ENCODE measurements around the gene NEB. TPM values are rescaled to one million over a fixed set of nuclear protein-coding genes. Genes with fewer than 3 reads are reported as not detected.
"Not testable (repeated sequence)": the region's sequence is repeated elsewhere in the genome, so short reads cannot be mapped to it uniquely, and the experiment has no call there.

Gene NEB
- total RNA-seq, 2 donors from 2014 or later, result 0.63 to 1.3 TPM

DNA sequence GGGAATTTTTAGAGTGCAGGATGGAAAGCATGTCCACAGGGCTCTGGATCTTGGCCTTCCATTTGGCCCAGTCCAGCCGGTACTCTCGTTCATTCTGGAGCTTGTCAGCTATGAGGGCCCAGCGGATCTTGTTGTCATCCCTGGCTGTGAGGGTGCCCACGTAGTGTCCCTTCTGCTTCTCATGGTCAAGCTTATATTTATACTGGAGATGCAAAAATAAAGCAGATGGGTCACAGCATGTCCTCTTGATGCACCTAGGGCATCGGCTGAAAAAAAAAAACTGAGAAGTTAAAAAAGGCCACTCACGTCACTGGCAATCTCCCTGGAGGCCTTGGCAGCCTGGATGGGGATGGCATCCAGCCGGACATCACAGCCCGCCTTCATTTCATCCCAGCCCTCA lies 164.1 kb downstream of the NEB start:
- Mint-ChIP-seq H3K36me3 (ENCODE audit: low read depth) (no peaks in the 10 kb centered on the region), H3K4me3 (no peak overlapping the region), H3K4me1 (no peaks in the 10 kb centered on the region), H3K27ac (no peak overlapping the region), H3K27me3 (no peaks in the 10 kb centered on the region), H3K9me3 (no peaks in the 10 kb centered on the region)
- no peak for ATAC-seq (replicated peaks)

- Mint-ChIP-seq H3K4me1 (no peaks in the 10 kb centered on the region), H3K4me3 (no peak overlapping the region), H3K27me3 (no peaks in the 10 kb centered on the region), H3K9me3 (no peaks in the 10 kb centered on the region), H3K36me3 (ENCODE audit: low read depth) (no peaks in the 10 kb centered on the region), H3K27ac (no peak overlapping the region)
- no peak for ATAC-seq (replicated peaks)
Observed at GRCh38 chr2:151569167-151569566, 165.1 kb downstream of the NEB start.

GRCh38 chr2:151568501-151568900 lies 165.8 kb downstream of the NEB start:
- no peaks in the 10 kb centered on the region for H3K4me1 Mint-ChIP-seq
- H3K36me3 Mint-ChIP-seq (ENCODE audit: low read depth), result no peaks in the 10 kb centered on the region
- H3K27ac Mint-ChIP-seq, result no peak overlapping the region
- ATAC-seq (replicated peaks), result no peak
- no peaks in the 10 kb centered on the region for H3K27me3 Mint-ChIP-seq
- no peaks in the 10 kb centered on the region for H3K9me3 Mint-ChIP-seq
- H3K4me3 Mint-ChIP-seq, result no peak overlapping the region

GRCh38 chr2:151567006-151567405 lies 167.3 kb downstream of the NEB start:
- no peaks in the 10 kb centered on the region for H3K36me3 Mint-ChIP-seq (ENCODE audit: low read depth)
- no peak overlapping the region for H3K4me3 Mint-ChIP-seq

DNA sequence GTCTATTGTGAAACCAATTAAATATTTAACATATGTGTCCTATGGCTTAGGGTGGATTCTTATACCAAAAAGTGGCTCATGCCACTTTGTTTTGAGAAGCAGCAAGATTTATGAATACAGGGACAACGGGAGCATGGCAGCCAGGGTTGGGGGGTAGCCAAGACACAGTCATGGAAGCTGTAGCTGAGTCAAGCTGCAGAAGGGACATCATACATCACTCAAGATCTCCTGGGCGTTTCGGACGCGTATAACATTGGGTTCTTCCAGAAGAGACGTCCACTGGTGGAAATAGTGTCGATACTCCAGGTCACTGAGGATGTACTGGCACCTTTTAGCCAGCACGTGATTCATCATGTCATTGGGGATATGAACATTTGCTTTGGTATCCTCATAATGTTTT lies 171.9 kb downstream of the NEB start:
- ATAC-seq (replicated peaks), result no peak
- Mint-ChIP-seq H3K4me1 (no peaks in the 10 kb centered on the region), H3K27ac (no peak overlapping the region), H3K4me3 (no peak overlapping the region), H3K36me3 (ENCODE audit: low read depth) (no peaks in the 10 kb centered on the region), H3K27me3 (no peaks in the 10 kb centered on the region), H3K9me3 (no peaks in the 10 kb centered on the region)

More at GRCh38 chr2:151567006-151567405, 167.3 kb downstream of the NEB start:
- H3K27me3 Mint-ChIP-seq, result no peaks in the 10 kb centered on the region
- no peaks in the 10 kb centered on the region for H3K9me3 Mint-ChIP-seq
- H3K4me1 Mint-ChIP-seq, result no peaks in the 10 kb centered on the region
- H3K27ac Mint-ChIP-seq, result no peak overlapping the region
- ATAC-seq (replicated peaks), result no peak

DNA sequence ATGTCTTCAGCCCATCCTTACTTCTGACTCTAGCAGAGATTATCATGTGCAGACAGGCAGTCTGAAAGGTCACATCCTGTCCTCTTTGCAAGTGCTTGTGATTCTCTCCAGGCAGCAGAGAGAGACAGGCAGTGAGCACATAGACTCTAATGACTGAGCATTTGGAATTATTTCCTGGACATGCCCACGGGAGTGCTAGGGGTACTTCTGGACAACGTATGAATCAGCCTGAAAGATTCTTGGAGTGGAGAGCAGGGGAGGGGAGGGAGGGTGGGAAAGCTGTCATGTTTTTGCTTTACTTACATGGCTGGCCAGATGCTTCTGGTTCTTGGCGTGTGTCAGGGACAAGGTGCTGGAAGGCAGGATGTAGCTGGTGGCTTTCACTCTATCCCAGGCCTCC lies 174.0 kb downstream of the NEB start:
- H3K36me3 Mint-ChIP-seq (ENCODE audit: low read depth), result no peaks in the 10 kb centered on the region
- no peak overlapping the region for H3K4me3 Mint-ChIP-seq
- H3K9me3 Mint-ChIP-seq, result no peaks in the 10 kb centered on the region
- no peaks in the 10 kb centered on the region for H3K27me3 Mint-ChIP-seq
- no peak for ATAC-seq (replicated peaks)
- H3K27ac Mint-ChIP-seq, result no peak overlapping the region
- no peaks in the 10 kb centered on the region for H3K4me1 Mint-ChIP-seq

DNA sequence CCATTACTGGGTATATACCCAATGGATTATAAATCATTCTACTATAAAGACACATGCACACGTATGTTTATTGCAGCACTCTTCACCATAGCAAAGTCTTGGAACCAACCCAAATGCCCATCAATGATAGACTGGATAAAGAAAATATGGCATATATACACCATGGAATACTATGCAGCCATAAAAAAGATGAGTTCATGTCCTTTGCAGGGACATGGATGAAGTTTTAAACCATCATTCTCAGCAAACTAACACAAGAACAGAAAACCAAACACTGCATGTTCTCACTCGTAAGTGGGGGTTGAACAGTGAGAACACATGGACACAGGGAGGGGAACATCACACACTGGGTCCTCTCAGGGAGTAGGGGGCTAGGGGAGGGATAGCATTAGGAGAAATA lies 174.8 kb downstream of the NEB start:
- H3K4me1 Mint-ChIP-seq; H3K9me3 Mint-ChIP-seq; H3K27ac Mint-ChIP-seq; H3K4me3 Mint-ChIP-seq; H3K27me3 Mint-ChIP-seq; ATAC-seq (replicated peaks); H3K36me3 Mint-ChIP-seq (ENCODE audit: low read depth): not testable (repeated sequence)

DNA sequence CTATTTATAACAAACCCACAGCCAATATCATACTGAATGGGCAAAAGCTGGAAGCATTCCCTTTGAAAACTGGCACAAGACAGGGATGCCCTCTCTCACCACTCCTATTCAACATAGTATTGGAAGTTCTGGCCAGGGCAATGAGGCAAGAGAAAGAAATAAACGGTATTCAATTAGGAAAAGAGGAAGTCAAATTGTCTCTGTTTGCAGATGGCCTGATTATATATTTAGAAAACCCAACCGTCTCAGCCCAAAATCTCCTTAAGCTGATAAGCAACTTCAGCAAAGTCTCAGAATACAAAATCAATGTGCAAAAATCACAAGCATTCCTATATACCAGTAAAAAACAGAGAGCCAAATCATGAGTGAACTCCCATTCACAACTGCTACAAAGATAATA lies 176.4 kb downstream of the NEB start:
- not testable (repeated sequence) for H3K27me3 Mint-ChIP-seq, H3K27ac Mint-ChIP-seq, H3K9me3 Mint-ChIP-seq

GRCh38 chr2:151556121-151556520 lies 178.2 kb downstream of the NEB start:
- H3K4me3 Mint-ChIP-seq, result no peak overlapping the region
- ATAC-seq (replicated peaks), result peak; percentile 47
- H3K36me3 Mint-ChIP-seq (ENCODE audit: low read depth), result peaks cover 10% of the 10 kb centered on the region
- H3K9me3 Mint-ChIP-seq, result no peaks in the 10 kb centered on the region
- no peak overlapping the region for H3K27ac Mint-ChIP-seq
- H3K4me1 Mint-ChIP-seq, result no peaks in the 10 kb centered on the region
- no peaks in the 10 kb centered on the region for H3K27me3 Mint-ChIP-seq

More for the DNA sequence above, 176.4 kb downstream of the NEB start:
- H3K4me3 Mint-ChIP-seq; H3K4me1 Mint-ChIP-seq; ATAC-seq (replicated peaks); H3K36me3 Mint-ChIP-seq (ENCODE audit: low read depth): not testable (repeated sequence)

- Mint-ChIP-seq H3K27me3 (no peaks in the 10 kb centered on the region), H3K36me3 (ENCODE audit: low read depth) (peaks cover 10% of the 10 kb centered on the region), H3K4me3 (no peak overlapping the region), H3K27ac (no peak overlapping the region), H3K9me3 (no peaks in the 10 kb centered on the region), H3K4me1 (no peaks in the 10 kb centered on the region)
- no peak for ATAC-seq (replicated peaks)
Observed at GRCh38 chr2:151552287-151552686, 182.0 kb downstream of the NEB start.

GRCh38 chr2:151551556-151551955 lies 182.7 kb downstream of the NEB start:
- H3K4me3 Mint-ChIP-seq, result no peak overlapping the region
- no peaks in the 10 kb centered on the region for H3K27me3 Mint-ChIP-seq
- H3K9me3 Mint-ChIP-seq, result no peaks in the 10 kb centered on the region
- ATAC-seq (replicated peaks), result no peak
- H3K27ac Mint-ChIP-seq, result no peak overlapping the region
- H3K36me3 Mint-ChIP-seq (ENCODE audit: low read depth), result peaks cover 10% of the 10 kb centered on the region
- no peaks in the 10 kb centered on the region for H3K4me1 Mint-ChIP-seq

DNA sequence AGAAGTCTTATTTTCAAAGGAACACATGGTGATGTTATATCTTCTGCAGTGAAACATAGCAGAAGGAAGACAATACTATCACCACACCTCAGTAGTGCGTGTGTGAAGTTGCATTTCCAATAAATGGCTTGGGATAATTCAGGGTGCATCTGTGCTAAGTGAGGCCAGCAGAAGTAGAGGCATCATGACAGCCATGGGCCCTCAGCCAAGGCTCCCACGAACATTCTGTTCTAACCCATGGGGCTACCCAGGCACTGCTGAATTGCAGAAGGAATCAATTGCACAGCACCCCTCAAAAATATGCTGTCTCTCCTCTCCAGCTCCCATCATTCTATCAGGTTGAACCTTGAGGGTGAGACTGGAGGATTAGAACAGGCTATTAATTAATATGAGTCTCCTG lies 185.1 kb downstream of the NEB start:
- H3K9me3 Mint-ChIP-seq, result no peaks in the 10 kb centered on the region
- no peaks in the 10 kb centered on the region for H3K4me1 Mint-ChIP-seq
- no peak overlapping the region for H3K27ac Mint-ChIP-seq
- no peaks in the 10 kb centered on the region for H3K27me3 Mint-ChIP-seq
- no peak for ATAC-seq (replicated peaks)
- no peak overlapping the region for H3K4me3 Mint-ChIP-seq
- peaks cover 10% of the 10 kb centered on the region for H3K36me3 Mint-ChIP-seq (ENCODE audit: low read depth)

DNA sequence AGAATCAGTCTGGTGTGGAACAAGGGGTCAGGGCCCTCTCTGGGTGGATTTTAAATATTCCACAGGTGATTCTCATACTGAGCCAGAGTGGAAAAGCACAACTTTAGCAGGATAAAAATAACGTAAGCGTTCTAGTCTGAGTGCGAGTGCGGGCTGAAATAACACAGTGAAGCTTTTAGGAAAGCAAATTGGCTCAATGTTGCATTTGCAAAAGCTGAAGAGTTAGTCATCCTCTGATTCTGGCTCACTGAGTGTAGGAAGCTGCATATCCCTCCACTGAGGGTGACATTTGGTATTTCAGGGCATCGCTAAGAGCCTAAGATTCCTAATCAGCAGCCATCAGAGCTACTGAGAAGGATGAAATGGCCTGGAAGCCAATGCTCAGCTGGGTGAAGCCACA lies 189.8 kb downstream of the NEB start:
- no peaks in the 10 kb centered on the region for H3K36me3 Mint-ChIP-seq (ENCODE audit: low read depth)
- no peaks in the 10 kb centered on the region for H3K9me3 Mint-ChIP-seq
- no peak for ATAC-seq (replicated peaks)
- H3K4me3 Mint-ChIP-seq, result no peak overlapping the region
- H3K4me1 Mint-ChIP-seq, result no peaks in the 10 kb centered on the region
- H3K27ac Mint-ChIP-seq, result no peak overlapping the region
- H3K27me3 Mint-ChIP-seq, result no peaks in the 10 kb centered on the region

- no peaks in the 10 kb centered on the region for H3K9me3 Mint-ChIP-seq
- no peaks in the 10 kb centered on the region for H3K4me1 Mint-ChIP-seq
- H3K27me3 Mint-ChIP-seq, result no peaks in the 10 kb centered on the region
- no peak overlapping the region for H3K4me3 Mint-ChIP-seq
- H3K27ac Mint-ChIP-seq, result no peak overlapping the region
- no peaks in the 10 kb centered on the region for H3K36me3 Mint-ChIP-seq (ENCODE audit: low read depth)
- ATAC-seq (replicated peaks), result no peak
Observed at GRCh38 chr2:151543876-151544275, 190.4 kb downstream of the NEB start.

- Mint-ChIP-seq H3K4me3 (no peak overlapping the region), H3K27ac (no peak overlapping the region), H3K4me1 (no peaks in the 10 kb centered on the region), H3K9me3 (no peaks in the 10 kb centered on the region), H3K36me3 (ENCODE audit: low read depth) (no peaks in the 10 kb centered on the region), H3K27me3 (no peaks in the 10 kb centered on the region)
- ATAC-seq (replicated peaks), result no peak
Observed at GRCh38 chr2:151534001-151534400, 200.3 kb downstream of the NEB start.

- Mint-ChIP-seq H3K27me3 (no peaks in the 10 kb centered on the region), H3K4me3 (no peak overlapping the region)
Observed at GRCh38 chr2:151533127-151533526, 201.1 kb downstream of the NEB start.

More at GRCh38 chr2:151533127-151533526, 201.1 kb downstream of the NEB start:
- Mint-ChIP-seq H3K27ac (no peak overlapping the region), H3K4me1 (no peaks in the 10 kb centered on the region), H3K36me3 (ENCODE audit: low read depth) (no peaks in the 10 kb centered on the region), H3K9me3 (no peaks in the 10 kb centered on the region)
- ATAC-seq (replicated peaks), result no peak

Data from activated T-helper 17 cell treated with anti-CD3 and anti-CD28 coated beads, Interleukin-2, amount 50 U/mL, for 72 hours (primary cell).